HepG2 (cell line): ENCODE data around the gene UBR4. TPM values are rescaled to one million over a fixed set of nuclear protein-coding genes. Genes with fewer than 3 reads are reported as not detected.

Source experiments
- CREB1 ChIP-seq, 2 experiments: fragments of 450-650 bp in 1 of 2; IDR thresholded peaks; 2 replicates each; pipeline ENCODE4 v1.6.1; 2016 to 2017; ENCODE audit warnings: control low read depth in 1 of 2, mild to moderate bottlenecking in 1 of 2, missing compliant biosample characterization in 1 of 2, missing genetic modification characterization in 1 of 2
- DPF2 ChIP-seq: sonication (generic); formaldehyde crosslinking; IDR thresholded peaks from 2 replicates; pipeline ENCODE4 v1.4.0; 2020; ENCODE audit warnings: mild to moderate bottlenecking, low read depth, missing genetic modification reagents, borderline replicate concordance
- FOSL1 ChIP-seq: sonication (generic); formaldehyde crosslinking; IDR thresholded peaks from 2 replicates; pipeline ENCODE4 v1.9.0; 2021; ENCODE audit warnings: missing genetic modification reagents, borderline replicate concordance
- GATAD2A ChIP-seq: IDR thresholded peaks from 2 replicates; pipeline ENCODE4 v1.6.1; 2016
- HBP1 ChIP-seq: IDR thresholded peaks from 2 replicates; pipeline ENCODE4 v1.6.1; 2016; ENCODE audit warnings: low read depth, control low read depth
- KMT2B ChIP-seq: IDR thresholded peaks from 2 replicates; pipeline ENCODE4 v1.6.1; 2016; ENCODE audit warnings: missing genetic modification reagents, missing compliant biosample characterization
- MAFF ChIP-seq: IDR thresholded peaks from 2 replicates; pipeline ENCODE4 v1.6.1; 2011; ENCODE audit warnings: low read depth, low read length, improper control_type of control experiment
- MAZ ChIP-seq, 2 experiments: sonication (generic) in 1 of 2; formaldehyde crosslinking in 1 of 2; IDR thresholded peaks; 2 replicates each; pipeline versions ENCODE4 v1.5.0 to v1.6.1; 2012 to 2020; ENCODE audit warnings: low read depth in 2 of 2, mild to moderate bottlenecking in 2 of 2, borderline replicate concordance in 1 of 2, improper control_type of control experiment in 1 of 2, low read length in 1 of 2, missing genetic modification reagents in 1 of 2, moderate library complexity in 1 of 2
- PREB ChIP-seq: sonication (generic); formaldehyde crosslinking; IDR thresholded peaks from 2 replicates; pipeline ENCODE4 v1.4.0; 2020; ENCODE audit warnings: missing genetic modification reagents
- REL ChIP-seq: sonication (generic); formaldehyde crosslinking; conservative IDR thresholded peaks from 2 replicates; pipeline ENCODE4 v1.8.0; 2022; ENCODE audit warnings: mild to moderate bottlenecking, missing genetic modification reagents, moderate library complexity
- RFXAP ChIP-seq: sonication (generic); formaldehyde crosslinking; IDR thresholded peaks from 2 replicates; pipeline ENCODE4 v1.4.0; 2020; ENCODE audit warnings: missing genetic modification reagents, borderline replicate concordance
- SMARCC2 ChIP-seq: fragments of 450-650 bp; IDR thresholded peaks from 2 replicates; pipeline ENCODE4 v1.6.1; 2017; ENCODE audit warnings: antibody characterized with exemption, mild to moderate bottlenecking
- ZBTB1 ChIP-seq: sonication (generic); formaldehyde crosslinking; IDR thresholded peaks from 2 replicates; pipeline ENCODE4 v1.4.0; 2020; ENCODE audit warnings: missing genetic modification reagents, borderline replicate concordance
- ZBTB14 ChIP-seq: sonication (generic); formaldehyde crosslinking; IDR thresholded peaks from 2 replicates; pipeline ENCODE4 v1.4.0; 2020; ENCODE audit warnings: missing genetic modification reagents
- ZFP91 ChIP-seq: sonication (generic); formaldehyde crosslinking; IDR thresholded peaks from 2 replicates; pipeline ENCODE4 v1.9.0; 2022; ENCODE audit warnings: missing genetic modification reagents, mild to moderate bottlenecking, borderline replicate concordance
- ZMAT3 ChIP-seq: sonication (generic); formaldehyde crosslinking; conservative IDR thresholded peaks from 2 replicates; pipeline ENCODE4 v1.7.0; 2021; ENCODE audit warnings: missing genetic modification reagents
- ZNF280D ChIP-seq: sonication (generic); formaldehyde crosslinking; IDR thresholded peaks from 2 replicates; pipeline ENCODE4 v1.5.1; 2020; ENCODE audit warnings: mild to moderate bottlenecking, missing genetic modification reagents
- ZSCAN20 ChIP-seq: sonication (generic); formaldehyde crosslinking; IDR thresholded peaks from 2 replicates; pipeline ENCODE4 v1.4.0; 2020; ENCODE audit warnings: missing genetic modification reagents, mild to moderate bottlenecking, borderline replicate concordance
- ZSCAN31 ChIP-seq: sonication (generic); formaldehyde crosslinking; IDR thresholded peaks from 2 replicates; pipeline ENCODE4 v1.5.0; 2020; ENCODE audit warnings: low read depth, mild to moderate bottlenecking, missing genetic modification reagents
- polyA plus RNA-seq, 8 experiments: library from polyadenylated mRNA; depleted of rRNA in 3 of 8; stranded (reverse) in 7 of 8; unstranded in 1 of 8; fragments of >200 nt; fragmentation: Illumina TruSeq in 4 of 8; extraction: Trizol in 4 of 8; gene quantifications; 2 replicates each; pipeline versions ENCODE4 v1.2.1 to v1.2.3, GENCODE V29; 2011 to 2016; ENCODE audit warnings: low read depth in 4 of 8, missing spikeins in 1 of 8, mixed read lengths in 1 of 8; ENCODE audit not compliant: insufficient read depth in 1 of 8
- total RNA-seq, 5 experiments: library from RNA; depleted of rRNA; stranded (reverse); fragments of >200 nt; fragmentation: Illumina TruSeq; extraction: Trizol; gene quantifications; 2 replicates each; pipeline ENCODE4 v1.2.3, GENCODE V29; 2016; ENCODE audit warnings: low read depth in 1 of 5

UBR4 gene
- total and polyA plus RNA-seq, 2 of the 13 experiments (the other 11 are each of a cell fraction or from before 2014, with no cell fraction given), result 59.1 to 106 TPM

GRCh38 chr1:19251305-19252196 is 41.5 kb upstream of the UBR4 start, which contains the start of the genes EMC1 and MRTO4 (continued):
- peak; percentile 90; the same call in 1 of the 2 replicates for TF ChIP-seq ZFP91 (CRISPR knock-in tag)
- peak; percentile 63 for TF ChIP-seq GATAD2A (CRISPR knock-in tag)
- no peak; the same call in 1 of the 2 replicates for TF ChIP-seq ZBTB14
- no peak for TF ChIP-seq PREB
- peak; percentile 84 for TF ChIP-seq HBP1 (CRISPR knock-in tag)
- peak; percentile 60; the same call in 1 of the 2 replicates for TF ChIP-seq ZSCAN31 (CRISPR knock-in tag)
- no peak for TF ChIP-seq DPF2 (CRISPR knock-in tag)
- no peak for TF ChIP-seq SMARCC2
- no peak for TF ChIP-seq ZBTB1 (CRISPR knock-in tag)
- peak; percentile 93 for TF ChIP-seq KMT2B
- TF ChIP-seq MAZ (IDR thresholded peaks at IDR 0.05; ENCODE audit: borderline replicate concordance, low read depth, low read length), result no peak
- peak; percentile 71 for TF ChIP-seq MAZ (CRISPR knock-in tag; IDR thresholded peaks at IDR 0.05; ENCODE audit: low read depth)
- peak; percentile 61; the same call in 1 of the 2 replicates for TF ChIP-seq ZNF280D
- peak; percentile 92 for TF ChIP-seq REL (CRISPR knock-in tag)
- TF ChIP-seq ZSCAN20 (CRISPR knock-in tag), result no peak
- TF ChIP-seq MAFF, result no peak
- TF ChIP-seq RFXAP (CRISPR knock-in tag), result no peak
- TF ChIP-seq CREB1 (IDR thresholded peaks at IDR 0.05), result peak; percentile 15; the same call in 1 of the 2 replicates
- peak; percentile 84 for TF ChIP-seq CREB1 (CRISPR knock-in tag; IDR thresholded peaks at IDR 0.05)
- TF ChIP-seq ZMAT3 (CRISPR knock-in tag), result peak; percentile 95
- TF ChIP-seq FOSL1 (CRISPR knock-in tag), result no peak
